G401 (cell line): Measurements from ENCODE around the gene ETV7. TPM values are rescaled to one million over a fixed set of nuclear protein-coding genes. Genes with fewer than 3 reads are reported as not detected.
"Not testable (repeated sequence)": the region's sequence is repeated elsewhere in the genome, so short reads cannot be mapped to it uniquely, and the experiment has no call there.

Experiments
- DNase-seq: peaks from one replicate; pipeline ENCODE4 v3.0.0-alpha.2; 2015; ENCODE audit warnings: low spot score
- in situ Hi-C: cut with HindIII; loops from 2 replicates; pipeline ENCODE4 v1.10.0; 2016; ENCODE audit warnings: low sequenced_read_pairs, mixed read lengths
- total RNA-seq: library from RNA; depleted of rRNA; stranded (reverse); fragments of >200 nt; shearing (Covaris generic); gene quantifications from 2 replicates; pipeline ENCODE4 v1.2.3, GENCODE V29; 2014; rRNA removed

ETV7 gene
- 1.7 and 2.7 TPM in 2 replicates for total RNA-seq

- in situ Hi-C loops, result no loop called here
- no peak for DNase-seq
Measured at GRCh38 chr6:36387440-36388303, at the start of gene ETV7. Gene ETV7, minus strand, starts transcription at chr6:36387669. Its CDS starts 128 bp downstream, at chr6:36387541.

GRCh38 chr6:36436466-36436865 is 49.0 kb upstream of the ETV7 start:
- in situ Hi-C loops, result no loop called here
- no peak for DNase-seq

GRCh38 chr6:36432151-36432671 is 44.7 kb upstream of the ETV7 start:
- no peak for DNase-seq
- in situ Hi-C loops, result no loop called here

GRCh38 chr6:36431197-36431596 is 43.7 kb upstream of the ETV7 start:
- in situ Hi-C loops, result no loop called here
- no peak for DNase-seq

- in situ Hi-C loops, result no loop called here
- DNase-seq, result no peak
Measured at GRCh38 chr6:36430351-36430750, 42.9 kb upstream of the ETV7 start.

- in situ Hi-C loops, result no loop called here
- no peak for DNase-seq
Measured at GRCh38 chr6:36428911-36429310, 41.4 kb upstream of the ETV7 start.

- in situ Hi-C loops, result no loop called here
Measured at GRCh38 chr6:36426622-36427021, 39.2 kb upstream of the ETV7 start.

GRCh38 chr6:36423101-36423824 is 35.8 kb upstream of the ETV7 start:
- in situ Hi-C loops, result no loop called here
- peak; percentile 97 for DNase-seq

More at GRCh38 chr6:36426622-36427021, 39.2 kb upstream of the ETV7 start:
- DNase-seq, result no peak

- in situ Hi-C loops, result no loop called here
- no peak for DNase-seq
Measured at GRCh38 chr6:36422714-36423100, 35.2 kb upstream of the ETV7 start.

- in situ Hi-C loops, result no loop called here
- no peak for DNase-seq
Measured at GRCh38 chr6:36419310-36419709, 31.8 kb upstream of the ETV7 start.

- no peak for DNase-seq
- in situ Hi-C loops, result no loop called here
Measured at GRCh38 chr6:36418558-36418957, 31.1 kb upstream of the ETV7 start.

GRCh38 chr6:36414481-36414880 is 27.0 kb upstream of the ETV7 start:
- in situ Hi-C loops, result no loop called here
- DNase-seq, result no peak

GRCh38 chr6:36413489-36414480 is 26.3 kb upstream of the ETV7 start:
- in situ Hi-C loops, result no loop called here
- DNase-seq, result no peak

GRCh38 chr6:36409718-36410117 is 22.2 kb upstream of the ETV7 start:
- in situ Hi-C loops, DNase-seq: not testable (repeated sequence)

- in situ Hi-C loops, result no loop called here
- no peak for DNase-seq
Measured at GRCh38 chr6:36404164-36404563, 16.7 kb upstream of the ETV7 start.

GRCh38 chr6:36402481-36402880 is 15.0 kb upstream of the ETV7 start:
- in situ Hi-C loops, result no loop called here
- no peak for DNase-seq

- no peak for DNase-seq
- in situ Hi-C loops, result no loop called here
Measured at GRCh38 chr6:36399970-36400369, 12.5 kb upstream of the ETV7 start.

GRCh38 chr6:36392621-36393020 is 5.2 kb upstream of the ETV7 start:
- no peak for DNase-seq
- in situ Hi-C loops, result no loop called here

GRCh38 chr6:36389353-36389752 is 1.9 kb upstream of the ETV7 start:
- no peak for DNase-seq
- in situ Hi-C loops, result no loop called here
